HG03520 (cell line): ENCODE results near the gene CYSLTR2.
"Not testable (repeated sequence)": the region's sequence is repeated elsewhere in the genome, so short reads cannot be mapped to it uniquely, and the experiment has no call there.

Experiments
- ATAC-seq: cut with Tn5 transposase; IDR thresholded peaks from one replicate; pipeline ENCODE4 v1.9.1; 2021; ENCODE audit warnings: mild to moderate bottlenecking, moderate library complexity; ENCODE audit not compliant: unreplicated experiment

CYSLTR2 gene

DNA sequence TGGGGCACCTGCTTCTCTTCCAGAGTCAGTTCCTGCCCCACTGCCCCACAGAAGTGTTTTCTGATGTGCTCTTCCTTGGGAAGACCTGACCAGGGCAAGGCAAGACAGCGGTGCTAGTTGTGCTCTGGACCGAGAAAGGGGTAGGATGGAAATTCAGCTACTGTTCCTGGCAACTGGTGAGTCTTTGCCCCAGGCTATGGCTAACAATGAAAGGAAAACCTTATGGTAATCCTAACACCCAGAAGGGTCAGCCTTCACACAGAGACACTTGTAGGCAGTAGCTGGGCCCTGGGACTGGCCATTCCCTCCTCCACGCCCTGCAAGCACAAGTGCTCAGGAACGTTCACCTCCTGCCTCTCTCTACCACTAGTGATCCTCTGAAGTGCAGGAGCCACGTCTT is 9.6 kb upstream of the CYSLTR2 start:
- ATAC-seq: no peak

DNA sequence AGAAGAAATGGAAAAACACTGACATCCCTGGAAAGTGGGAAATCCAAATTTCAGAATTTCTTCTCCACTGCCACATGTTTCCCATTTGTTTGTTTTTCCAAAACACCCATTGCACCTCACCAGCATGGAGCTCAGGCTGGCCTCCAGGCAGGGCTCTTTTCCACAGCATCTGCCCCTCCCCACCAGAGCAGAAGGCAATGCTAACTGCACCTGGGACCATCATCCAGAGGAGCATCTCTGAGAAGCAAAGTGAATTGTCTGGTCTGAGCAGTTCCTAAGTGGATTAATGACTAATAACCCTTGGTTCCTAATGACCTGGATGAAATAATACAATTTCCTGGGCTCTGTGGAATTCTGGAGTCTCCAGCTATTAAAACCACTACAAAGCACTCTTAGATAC is 8.8 kb upstream of the CYSLTR2 start:
- ATAC-seq: no peak

DNA sequence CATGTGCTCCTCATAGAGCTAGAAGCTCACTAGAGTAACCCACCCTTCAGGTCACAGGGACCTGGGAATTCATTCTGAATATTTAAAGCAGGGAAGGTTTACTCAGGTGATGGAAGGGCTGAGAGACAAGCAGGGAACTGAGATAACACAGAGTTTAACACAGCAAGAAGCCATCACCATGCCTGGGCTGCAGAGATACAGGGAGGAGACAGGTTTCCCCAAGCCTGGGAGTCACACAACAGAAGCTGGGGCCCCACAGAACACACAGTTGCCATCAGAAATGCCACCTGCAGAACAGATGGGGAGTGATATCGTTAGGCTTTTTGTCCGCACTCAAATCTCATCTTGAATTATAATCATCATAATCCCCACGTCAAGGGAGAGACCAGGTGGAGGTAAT is 7.9 kb upstream of the CYSLTR2 start:
- ATAC-seq: no peak

DNA sequence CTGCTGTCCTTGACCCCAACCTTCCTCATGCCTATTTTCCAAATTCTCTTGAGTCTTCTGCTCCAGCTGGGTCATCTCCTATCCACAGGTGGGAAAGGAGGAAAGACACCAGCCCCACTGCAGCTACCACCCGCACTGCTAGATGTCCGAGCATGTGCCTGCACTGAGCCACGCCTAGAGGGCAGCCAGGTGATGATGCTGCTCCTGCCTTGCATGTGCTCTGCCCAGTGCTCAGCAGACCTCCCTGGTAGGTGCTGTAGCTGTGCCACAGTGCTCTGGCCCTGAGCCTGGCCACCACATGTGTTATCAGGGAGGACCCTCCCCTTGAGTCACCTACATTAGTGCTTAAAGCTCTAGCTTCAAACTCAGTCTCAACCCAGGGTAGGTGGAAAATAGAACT is 6.9 kb upstream of the CYSLTR2 start:
- no peak for ATAC-seq

DNA sequence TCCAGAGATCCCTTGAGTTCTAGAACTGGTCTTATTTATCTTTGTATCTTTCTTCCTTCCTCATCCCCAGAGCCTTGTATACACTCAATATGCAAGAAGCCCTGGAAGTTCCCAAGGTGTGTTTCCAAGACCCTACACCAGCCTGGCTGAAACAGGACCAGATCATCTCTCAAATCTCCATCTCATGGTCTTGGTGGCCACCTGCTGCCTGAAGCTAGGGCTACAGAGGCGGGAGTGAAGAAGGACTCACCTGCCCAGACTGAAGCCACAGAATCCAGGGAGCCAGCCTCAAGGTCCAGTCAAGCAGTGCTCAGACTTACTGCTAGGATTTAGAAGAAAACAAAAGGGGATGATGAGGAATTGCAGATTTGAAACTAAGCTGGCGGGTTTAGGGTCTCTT is 6.1 kb upstream of the CYSLTR2 start:
- ATAC-seq: no peak

DNA sequence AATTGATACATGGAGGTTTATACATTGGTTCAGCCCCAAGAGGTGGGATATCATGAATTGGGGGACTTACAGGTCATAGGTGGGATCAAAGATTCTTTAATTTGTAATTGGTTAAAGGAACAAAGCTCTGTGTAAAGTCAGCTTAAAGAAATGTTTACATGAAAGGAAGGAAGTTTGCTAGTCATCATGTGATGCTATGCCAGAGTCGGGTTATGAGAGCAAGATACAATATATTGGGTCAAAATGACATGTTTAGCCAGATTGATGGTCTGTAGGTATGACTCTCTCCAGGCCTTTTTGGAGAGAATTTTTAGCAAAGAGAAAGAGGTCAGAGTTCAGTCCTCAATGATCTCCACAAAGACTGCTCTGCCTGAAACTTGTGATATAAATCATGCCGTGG is 5.3 kb upstream of the CYSLTR2 start:
- ATAC-seq: no peak

DNA sequence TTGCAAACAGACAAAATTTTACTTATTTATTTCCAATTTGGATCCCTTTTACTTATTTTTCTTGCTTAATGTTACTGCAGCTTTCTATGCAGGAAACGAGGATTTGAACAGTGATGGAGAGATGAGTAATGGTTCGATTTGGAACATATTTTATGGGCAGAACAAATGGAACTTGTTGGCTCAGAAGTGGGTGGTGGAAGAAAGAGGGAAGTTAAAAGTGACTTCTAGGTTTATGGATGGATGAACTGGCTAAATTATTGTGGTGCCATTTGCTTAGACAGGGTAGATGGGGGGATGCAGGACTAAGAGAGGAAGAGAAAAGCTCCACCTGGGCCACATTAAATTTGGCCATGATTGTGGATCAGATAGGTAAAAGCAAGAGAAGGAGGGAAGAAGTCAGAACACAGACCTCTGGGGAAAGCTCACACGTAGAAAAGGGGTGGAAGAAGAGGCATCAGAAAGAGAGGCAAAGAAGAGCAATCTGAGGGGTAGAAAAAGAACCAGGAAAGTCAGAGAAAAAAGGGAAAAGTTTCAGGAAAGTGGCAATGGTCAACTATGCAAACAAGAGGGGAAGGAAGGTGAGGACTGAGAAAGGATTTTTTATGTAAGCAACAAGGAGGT is 768 bp upstream of the CYSLTR2 start:
- no peak for ATAC-seq

DNA sequence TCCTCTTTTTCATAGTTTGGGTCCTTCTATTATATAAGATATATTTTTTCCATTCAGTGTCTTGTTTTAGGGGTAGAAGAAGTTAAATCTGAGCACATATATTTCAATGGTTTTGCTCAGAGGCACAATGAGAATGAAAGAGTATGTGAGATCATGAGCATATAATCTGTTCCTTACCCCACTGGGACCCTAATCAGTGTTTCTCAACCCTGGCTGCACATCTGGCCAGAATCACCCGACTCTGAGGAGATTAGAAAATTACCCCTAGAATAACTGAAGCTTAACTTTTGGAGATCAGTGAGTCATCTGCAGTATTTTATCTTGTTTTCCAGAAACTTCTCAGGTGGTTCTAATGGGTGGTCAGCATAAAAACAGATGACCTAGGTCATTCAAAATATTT is 782 bp downstream of the CYSLTR2 start:
- ATAC-seq: no peak

DNA sequence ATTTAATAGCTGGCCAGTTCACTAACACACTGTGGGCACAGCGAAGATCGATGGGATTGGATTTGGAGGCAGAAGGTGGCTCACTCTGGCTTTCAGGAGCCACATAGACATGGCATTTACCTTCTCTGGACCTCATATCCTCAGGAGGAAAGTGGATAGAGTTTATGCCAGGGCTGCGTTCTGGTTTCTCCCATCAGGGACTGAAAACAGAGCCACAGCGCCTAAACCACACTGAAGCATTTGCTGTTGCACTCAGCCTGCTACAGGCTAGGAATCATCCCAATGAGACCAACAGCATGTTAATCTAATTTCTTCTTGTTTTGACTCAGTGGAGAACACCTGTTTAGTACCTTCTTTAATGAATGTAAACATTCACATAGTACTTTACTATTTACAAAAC is 1.6 kb downstream of the CYSLTR2 start:
- ATAC-seq: no peak

DNA sequence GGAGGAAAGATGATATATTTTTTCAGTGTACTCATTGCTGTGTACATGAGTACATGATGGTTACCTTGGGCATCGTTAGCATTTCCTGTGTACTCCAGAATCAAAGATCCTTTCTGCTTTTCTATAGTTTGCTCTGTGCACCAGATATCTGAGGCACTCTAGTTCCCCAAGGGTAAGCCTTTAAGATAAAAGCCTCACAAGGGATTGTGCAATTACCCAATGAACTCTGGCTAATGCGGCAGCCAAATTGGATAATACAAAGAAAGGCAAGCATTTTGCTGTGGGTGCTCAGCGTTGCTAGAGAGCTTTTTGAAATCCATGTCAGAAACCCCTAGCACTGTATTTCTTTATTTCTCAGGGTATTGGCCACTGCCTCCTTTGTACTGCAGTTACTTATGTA is 2.9 kb downstream of the CYSLTR2 start:
- ATAC-seq: no peak

DNA sequence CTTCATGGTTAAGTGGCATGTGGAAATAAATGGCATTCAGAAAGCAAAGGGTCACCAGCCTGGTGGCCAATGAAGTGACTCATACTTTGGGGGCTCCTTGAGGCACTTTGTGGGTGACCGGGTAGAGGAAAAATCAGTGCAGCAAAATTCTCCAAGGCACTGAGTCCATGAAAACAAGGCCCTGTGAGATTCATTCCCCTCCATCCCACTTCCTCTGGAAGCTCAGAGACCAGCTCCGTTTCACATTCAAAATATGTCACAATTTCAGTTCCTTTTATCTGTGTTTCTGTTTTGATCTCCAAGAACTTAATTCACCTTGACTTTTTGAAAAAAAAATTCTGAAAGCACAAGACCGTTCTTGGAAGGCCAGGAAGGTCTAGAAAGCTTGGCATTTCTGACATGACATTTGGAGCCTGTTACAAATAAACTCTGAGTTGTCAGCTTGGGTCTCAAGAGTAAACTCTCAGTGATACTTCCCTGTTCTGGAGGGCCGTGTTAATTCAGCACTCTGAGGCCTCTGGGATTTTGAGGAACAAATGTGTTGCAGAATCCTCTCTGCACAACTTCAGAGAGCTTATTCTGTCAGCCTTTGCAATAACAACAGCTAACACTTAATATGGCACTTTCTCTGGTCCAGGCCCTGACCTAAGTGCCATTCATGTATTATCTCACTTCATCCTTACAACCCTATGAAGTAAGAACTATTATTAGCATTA is 6.8 kb downstream of the CYSLTR2 start:
- ATAC-seq: no peak

DNA sequence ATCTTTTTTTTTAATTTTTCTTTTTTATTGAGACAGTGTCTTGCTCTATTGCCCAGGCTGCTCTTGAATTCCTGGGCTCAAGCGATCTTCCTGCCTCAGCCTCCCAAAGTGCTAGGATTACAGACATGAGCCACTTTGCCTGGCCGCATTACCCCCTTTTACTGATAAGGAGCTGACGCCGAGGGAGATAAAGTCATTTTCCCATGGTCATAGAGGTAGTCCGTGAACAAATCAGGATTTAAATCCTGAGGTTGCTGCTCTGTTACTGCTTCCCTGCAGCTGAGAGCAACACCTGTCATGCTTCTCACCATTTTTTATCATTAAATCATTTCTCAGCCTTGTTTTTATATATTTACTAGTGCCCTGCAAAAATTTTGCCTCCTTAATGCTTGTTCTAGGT is 7.4 kb downstream of the CYSLTR2 start:
- no peak for ATAC-seq

DNA sequence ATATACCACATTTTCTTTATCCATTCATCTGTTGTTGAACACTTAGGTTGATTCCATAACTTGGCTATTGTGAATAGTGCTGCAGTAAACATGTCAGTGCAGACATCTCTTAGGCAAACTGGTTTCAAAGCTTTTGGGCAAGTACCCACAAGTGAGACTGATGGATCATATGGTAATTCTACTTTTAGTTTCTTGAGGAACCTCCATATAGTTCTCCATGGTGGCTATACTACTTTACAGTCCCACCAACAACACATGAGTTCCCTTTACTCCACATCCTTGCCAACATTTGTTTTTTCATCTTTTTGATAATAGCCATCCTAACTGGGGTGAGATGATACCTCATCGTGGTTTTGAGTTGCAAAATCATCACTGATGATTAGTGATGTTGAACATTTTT is 8.5 kb downstream of the CYSLTR2 start:
- no peak for ATAC-seq

DNA sequence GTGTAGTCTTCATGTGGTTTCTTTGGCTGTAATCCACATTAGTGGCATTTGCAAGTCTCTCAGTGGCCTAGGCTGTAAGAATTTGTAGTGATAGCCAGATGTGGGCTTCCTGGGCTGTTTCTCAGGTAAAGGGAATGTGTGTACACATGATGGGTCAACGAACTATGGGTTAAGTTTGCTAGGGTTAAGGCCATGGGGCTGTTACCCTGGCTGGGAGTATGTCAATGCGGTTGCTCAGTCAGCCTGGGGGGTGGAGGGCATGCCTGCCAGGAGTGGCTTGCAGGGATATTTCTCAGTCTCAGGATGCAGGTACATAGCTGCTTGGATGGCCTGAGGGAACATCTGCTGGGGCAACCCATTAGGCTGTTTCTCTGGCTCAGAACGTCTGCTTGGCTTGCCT is 13.4 kb downstream of the CYSLTR2 start:
- no peak for ATAC-seq

DNA sequence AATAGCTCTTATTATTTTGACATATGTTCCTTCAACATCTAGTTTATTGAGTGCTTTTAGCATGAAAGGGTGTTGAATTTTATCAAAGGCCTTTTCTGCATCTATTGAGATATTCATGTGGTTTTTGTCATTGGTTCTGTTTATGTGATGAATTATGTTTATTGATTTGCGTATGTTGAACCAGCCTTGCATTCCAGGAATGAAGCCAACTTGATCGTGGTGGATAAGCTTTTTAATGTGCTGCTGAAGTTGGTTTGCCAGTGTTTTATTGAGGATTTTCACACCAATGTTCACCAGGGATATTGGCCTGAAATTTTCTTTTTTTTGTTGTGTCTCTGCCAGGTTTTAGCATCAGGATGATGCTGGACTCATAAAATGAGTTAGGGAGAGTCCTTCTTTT is 17.7 kb downstream of the CYSLTR2 start:
- not testable (repeated sequence) for ATAC-seq

DNA sequence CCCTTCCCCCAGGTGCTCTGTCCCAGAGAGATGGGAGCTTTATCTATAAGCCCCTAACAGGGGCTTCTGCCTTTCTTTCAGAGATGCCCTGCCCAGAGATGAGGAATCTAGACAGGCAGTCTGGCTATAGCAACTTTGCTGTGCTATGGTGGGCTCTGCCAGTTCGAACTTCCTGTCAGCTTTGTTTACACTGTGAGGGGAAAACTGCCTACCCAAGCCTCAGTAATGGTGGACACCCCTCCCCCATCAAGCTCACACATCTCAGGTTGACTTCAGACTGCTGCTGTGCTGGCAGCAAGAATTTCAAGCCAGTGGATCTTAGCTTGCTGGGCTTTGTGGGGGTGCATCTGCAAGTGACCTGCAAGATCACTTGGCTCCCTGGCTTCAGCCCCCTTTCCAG is 21.5 kb downstream of the CYSLTR2 start:
- ATAC-seq: no peak

DNA sequence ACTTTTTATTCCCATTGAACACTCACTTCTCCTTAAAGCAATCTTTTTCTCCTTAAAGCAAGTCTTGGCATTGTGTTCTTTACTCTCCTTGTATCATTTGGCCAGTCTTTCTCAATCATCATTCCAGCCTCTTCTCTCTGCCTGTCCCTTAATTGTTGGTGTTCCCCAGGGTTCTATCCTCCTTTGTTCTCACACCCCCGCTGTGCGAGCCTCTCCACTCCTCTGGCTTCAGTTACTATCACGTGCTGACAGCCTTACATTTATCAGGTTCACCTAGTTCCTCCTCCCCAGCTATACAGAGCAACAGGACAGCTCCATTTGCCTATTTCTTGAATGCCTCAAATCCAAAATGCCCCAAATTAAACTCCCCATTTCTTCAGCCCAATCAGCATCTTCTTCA is 24.6 kb downstream of the CYSLTR2 start:
- ATAC-seq: no peak

DNA sequence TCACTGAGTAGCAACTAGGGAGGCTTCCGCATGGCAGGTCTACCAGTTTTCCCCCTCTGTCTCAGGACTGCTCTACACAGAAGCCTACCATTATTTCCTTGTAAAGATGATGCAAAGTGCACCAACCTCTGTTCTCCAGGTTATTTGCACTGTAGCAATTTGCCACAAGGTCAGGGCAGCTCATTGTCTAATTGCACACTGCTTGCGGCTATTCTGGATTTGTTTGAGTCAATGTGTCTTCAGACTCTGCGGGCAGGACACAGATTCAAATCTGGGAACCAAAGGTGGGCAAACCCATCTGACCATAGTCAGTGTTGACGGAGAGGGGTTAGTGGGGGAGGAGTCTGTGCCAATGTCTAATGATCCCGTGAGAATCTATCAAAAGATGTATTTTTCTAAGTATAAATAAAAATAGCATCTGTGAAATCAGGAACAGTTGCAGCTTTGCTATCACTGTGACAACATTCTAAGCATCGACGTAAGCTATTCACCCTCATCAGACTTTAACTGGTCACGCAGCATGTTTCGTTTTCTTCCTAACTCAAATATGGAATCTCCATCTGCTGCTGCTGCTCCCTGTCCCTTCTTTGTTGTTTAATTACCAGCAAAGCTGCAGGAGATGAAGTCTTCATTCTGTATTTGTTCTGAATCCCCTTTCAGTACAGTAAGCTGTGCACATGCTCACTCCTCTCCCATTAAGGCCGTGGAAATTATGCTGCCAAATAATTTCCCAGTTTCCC is 26.4 kb downstream of the CYSLTR2 start:
- no peak for ATAC-seq

DNA sequence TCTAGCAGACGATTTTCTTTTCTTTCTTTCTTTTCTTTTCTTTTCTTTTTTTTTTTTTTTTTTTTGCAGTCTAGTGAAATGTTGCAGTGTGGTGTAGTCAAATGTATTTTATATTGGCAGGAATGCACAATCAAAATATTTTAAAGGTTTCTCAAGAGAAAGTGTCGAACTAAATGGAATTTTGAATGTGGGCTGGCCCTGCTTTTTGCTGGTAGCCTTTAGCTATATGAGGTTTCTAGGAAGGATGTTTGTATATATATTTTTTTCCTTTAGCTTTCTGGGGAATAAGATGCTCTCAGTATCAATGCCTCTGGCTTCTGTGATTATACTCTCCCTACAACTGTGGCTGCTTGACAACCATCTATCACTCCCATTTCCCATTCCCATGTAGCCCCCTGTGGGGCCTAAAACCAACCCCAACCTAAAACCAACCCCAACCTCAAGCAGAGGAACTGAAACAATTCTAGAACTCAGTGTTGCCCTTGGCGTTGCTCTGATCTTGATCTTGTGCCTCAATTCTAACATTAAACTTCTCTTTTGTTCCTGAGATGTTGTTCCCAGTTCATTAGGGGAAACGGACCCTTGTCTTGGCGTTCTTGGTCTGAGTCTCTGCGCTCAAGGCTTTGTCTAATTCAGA is 27.1 kb downstream of the CYSLTR2 start:
- no peak for ATAC-seq

DNA sequence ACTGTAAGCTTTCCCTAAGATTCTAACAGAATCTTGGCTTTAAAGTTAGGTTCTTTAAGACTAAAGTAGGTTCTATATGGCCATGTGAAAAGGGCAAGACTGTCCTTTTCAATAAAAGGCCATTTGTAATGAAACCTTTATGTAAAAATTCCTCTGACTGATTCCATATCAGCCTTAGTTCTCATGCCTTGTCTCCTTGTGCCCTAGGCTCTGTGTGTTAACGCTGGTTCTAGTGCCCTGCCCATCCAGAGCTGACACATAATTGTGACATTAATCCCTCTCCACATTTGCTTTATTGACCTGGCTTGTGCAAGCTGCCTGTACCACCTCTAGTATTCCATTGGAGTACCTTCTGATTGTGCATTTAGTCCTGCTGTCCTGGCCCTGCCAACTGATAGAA is 28.2 kb downstream of the CYSLTR2 start:
- no peak for ATAC-seq

DNA sequence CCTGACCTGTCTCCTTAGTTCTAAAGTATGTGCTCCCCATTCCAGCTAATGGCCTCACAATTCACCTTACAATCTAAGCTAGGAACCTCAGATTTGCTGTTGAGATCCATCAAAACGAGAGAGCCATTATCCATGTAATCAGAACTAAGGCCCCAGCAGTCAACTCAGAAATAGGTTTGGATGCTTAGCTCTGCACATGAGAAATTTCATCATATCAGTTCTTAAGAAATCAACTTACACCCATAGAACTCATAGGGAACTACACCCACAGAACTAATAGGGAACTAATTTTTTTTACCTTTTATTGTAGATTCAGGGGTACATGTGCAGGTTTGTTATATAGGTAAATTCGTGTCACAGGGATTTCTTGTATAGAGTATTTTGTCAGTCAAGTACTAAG is 28.7 kb downstream of the CYSLTR2 start:
- no peak for ATAC-seq
